ENCODE data around the gene PTK7.

The PTK7 gene

DNA sequence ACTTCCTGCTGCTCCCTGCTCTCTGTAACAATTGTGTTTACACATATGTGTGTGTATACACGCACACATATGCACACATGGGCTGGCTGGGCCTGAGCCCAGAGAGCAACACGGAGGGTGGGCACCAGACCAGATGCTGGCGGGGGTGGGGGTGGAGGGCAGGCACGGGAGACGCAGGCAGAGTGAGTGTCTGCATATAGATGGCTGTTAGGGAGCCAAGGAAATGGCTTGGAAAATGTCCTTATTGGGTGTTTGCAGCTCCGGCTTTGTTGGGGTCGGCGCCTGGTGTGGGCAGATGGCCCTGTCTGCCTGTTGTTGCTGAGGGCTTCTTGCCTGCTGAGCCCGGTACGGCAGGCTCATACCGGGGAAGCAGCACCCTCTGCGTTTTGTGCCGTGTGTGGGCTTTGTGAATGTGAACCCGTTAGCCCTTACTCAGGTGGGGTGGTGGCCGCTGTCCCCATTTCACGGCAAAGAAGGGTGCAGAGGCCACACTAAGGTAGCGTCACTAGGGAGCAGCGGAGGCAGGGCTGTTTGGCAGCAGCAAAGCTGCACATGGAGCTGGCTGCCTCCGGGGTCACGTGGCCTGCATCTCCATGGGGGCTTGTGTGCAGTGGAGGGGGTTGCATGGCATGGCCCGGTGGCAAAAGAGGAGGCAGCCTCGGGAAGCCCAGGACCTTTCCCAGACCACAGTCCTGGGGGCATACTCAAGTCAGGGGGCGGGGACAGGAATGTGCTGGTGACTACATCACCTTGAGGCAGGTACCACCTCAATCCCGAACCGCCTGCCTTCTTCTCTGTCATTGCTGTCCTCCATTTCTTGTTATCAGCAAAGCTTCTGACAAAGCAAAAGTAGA lies 47.6 kb downstream of the PTK7 start:
- no peak overlapping the region for H3K9ac ChIP-seq
- TF ChIP-seq, protein P1, sequence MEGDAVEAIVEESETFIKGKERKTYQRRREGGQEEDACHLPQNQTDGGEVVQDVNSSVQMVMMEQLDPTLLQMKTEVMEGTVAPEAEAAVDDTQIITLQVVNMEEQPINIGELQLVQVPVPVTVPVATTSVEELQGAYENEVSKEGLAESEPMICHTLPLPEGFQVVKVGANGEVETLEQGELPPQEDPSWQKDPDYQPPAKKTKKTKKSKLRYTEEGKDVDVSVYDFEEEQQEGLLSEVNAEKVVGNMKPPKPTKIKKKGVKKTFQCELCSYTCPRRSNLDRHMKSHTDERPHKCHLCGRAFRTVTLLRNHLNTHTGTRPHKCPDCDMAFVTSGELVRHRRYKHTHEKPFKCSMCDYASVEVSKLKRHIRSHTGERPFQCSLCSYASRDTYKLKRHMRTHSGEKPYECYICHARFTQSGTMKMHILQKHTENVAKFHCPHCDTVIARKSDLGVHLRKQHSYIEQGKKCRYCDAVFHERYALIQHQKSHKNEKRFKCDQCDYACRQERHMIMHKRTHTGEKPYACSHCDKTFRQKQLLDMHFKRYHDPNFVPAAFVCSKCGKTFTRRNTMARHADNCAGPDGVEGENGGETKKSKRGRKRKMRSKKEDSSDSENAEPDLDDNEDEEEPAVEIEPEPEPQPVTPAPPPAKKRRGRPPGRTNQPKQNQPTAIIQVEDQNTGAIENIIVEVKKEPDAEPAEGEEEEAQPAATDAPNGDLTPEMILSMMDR (IDR thresholded peaks at IDR 0.05), result no peak
- no peak overlapping the region for H3K4me3 ChIP-seq (ENCODE audit: low read depth, low read length)
- no peaks in the 10 kb centered on the region for H3K36me3 ChIP-seq (ENCODE audit: control insufficient read depth, insufficient read depth, low read length)
- H3K79me2 ChIP-seq, result peaks cover 15% of the 10 kb centered on the region
- H3K4me1 ChIP-seq, result peaks cover 3% of the 10 kb centered on the region
- H2AFZ ChIP-seq, result no peak overlapping the region
- H3K27ac ChIP-seq, result no peak overlapping the region
- H3K27me3 ChIP-seq (ENCODE audit: control insufficient read depth, insufficient read depth, low read length), result no peaks in the 10 kb centered on the region
- H3K4me2 ChIP-seq (ENCODE audit: low read length), result no peak overlapping the region
- no peaks in the 10 kb centered on the region for H3K9me3 ChIP-seq (ENCODE audit: control insufficient read depth, low read length)

DNA sequence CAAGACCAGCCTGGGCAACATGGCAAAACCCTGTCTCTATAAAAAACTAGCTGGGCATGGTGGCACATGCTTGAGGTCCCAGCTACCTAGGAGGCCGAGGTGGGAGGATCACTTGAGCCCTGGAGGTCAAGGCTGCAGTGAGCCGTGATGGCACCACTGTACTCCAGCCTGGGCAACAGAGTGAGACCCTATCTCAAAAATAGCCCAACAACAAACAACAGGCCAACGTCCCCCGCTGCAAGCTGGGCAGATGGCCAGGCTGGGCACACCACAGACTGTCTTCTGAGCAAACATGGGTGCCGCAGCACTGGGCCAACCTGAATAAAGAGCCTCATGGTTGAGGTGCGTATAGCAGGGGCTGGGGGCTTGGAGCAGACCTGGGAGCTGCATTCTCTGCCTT lies 48.4 kb downstream of the PTK7 start:
- Histone ChIP-seq H2AFZ (no peak overlapping the region), H3K4me1 (peaks cover 3% of the 10 kb centered on the region), H3K9ac (no peak overlapping the region), H3K27ac (no peak overlapping the region), H3K4me2 (ENCODE audit: low read length) (no peak overlapping the region), H3K79me2 (peaks cover 11% of the 10 kb centered on the region), H3K9me3 (ENCODE audit: control insufficient read depth, low read length) (no peaks in the 10 kb centered on the region), H3K27me3 (ENCODE audit: control insufficient read depth, insufficient read depth, low read length) (no peaks in the 10 kb centered on the region), H3K36me3 (ENCODE audit: control insufficient read depth, insufficient read depth, low read length) (no peaks in the 10 kb centered on the region), H3K4me3 (ENCODE audit: low read depth, low read length) (no peak overlapping the region)
- TF ChIP-seq, protein P1 (IDR thresholded peaks at IDR 0.05), result no peak

DNA sequence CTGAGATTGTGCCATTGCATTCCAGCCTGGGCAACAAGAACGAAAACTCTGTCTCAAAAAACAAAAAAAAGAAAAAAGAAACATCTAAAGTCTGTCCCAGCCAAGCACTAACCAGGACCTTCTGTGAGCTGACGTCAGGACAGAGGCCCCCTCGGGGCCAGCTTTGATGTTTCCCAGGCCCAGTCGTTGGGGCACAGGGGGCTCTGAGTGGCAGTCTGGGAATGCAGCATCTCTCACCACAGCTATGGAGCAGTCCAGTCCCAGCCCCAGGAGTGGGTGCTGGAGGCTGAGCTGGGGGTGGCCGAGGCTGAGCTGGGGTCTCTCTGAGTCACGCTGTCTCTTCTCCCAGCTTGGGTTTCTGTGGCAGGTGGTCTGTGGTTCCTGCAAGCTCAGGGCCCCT lies 49.0 kb downstream of the PTK7 start:
- no peaks in the 10 kb centered on the region for H3K9me3 ChIP-seq (ENCODE audit: control insufficient read depth, low read length)
- no peaks in the 10 kb centered on the region for H3K27me3 ChIP-seq (ENCODE audit: control insufficient read depth, insufficient read depth, low read length)
- peaks cover 14% of the 10 kb centered on the region for H3K79me2 ChIP-seq
- no peak overlapping the region for H2AFZ ChIP-seq
- no peak overlapping the region for H3K27ac ChIP-seq
- peaks cover 3% of the 10 kb centered on the region for H3K4me1 ChIP-seq
- H3K36me3 ChIP-seq (ENCODE audit: control insufficient read depth, insufficient read depth, low read length), result no peaks in the 10 kb centered on the region
- no peak overlapping the region for H3K4me3 ChIP-seq (ENCODE audit: low read depth, low read length)
- no peak overlapping the region for H3K4me2 ChIP-seq (ENCODE audit: low read length)
- TF ChIP-seq, protein P1 (IDR thresholded peaks at IDR 0.05), result no peak
- no peak overlapping the region for H3K9ac ChIP-seq

DNA sequence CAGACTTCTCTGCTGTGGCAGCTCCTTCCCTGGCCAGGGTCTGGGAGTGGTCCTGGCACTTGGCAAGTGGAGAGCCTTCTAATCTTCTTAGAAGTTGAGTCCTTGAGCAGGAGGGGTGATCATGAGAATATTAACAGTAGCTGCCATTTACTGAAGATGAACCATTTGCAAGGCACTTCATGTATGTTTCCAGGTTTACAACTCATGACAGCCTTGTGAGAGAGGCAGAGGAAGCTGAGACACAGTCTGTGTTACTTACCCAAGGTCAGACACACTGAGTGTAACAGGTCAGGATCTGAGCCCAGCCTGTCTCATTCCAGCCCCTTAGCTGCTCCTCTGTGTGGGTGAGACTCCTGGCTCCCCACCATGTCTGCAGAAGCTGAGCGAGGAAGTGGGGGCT lies 49.4 kb downstream of the PTK7 start:
- Histone ChIP-seq H3K4me3 (ENCODE audit: low read depth, low read length) (no peak overlapping the region), H3K79me2 (peaks cover 14% of the 10 kb centered on the region), H3K4me2 (ENCODE audit: low read length) (no peak overlapping the region), H3K27ac (no peak overlapping the region), H3K36me3 (ENCODE audit: control insufficient read depth, insufficient read depth, low read length) (no peaks in the 10 kb centered on the region), H2AFZ (no peak overlapping the region), H3K9ac (no peak overlapping the region), H3K27me3 (ENCODE audit: control insufficient read depth, insufficient read depth, low read length) (no peaks in the 10 kb centered on the region), H3K4me1 (peaks cover 3% of the 10 kb centered on the region), H3K9me3 (ENCODE audit: control insufficient read depth, low read length) (no peaks in the 10 kb centered on the region)
- TF ChIP-seq, protein P1 (IDR thresholded peaks at IDR 0.05), result no peak

DNA sequence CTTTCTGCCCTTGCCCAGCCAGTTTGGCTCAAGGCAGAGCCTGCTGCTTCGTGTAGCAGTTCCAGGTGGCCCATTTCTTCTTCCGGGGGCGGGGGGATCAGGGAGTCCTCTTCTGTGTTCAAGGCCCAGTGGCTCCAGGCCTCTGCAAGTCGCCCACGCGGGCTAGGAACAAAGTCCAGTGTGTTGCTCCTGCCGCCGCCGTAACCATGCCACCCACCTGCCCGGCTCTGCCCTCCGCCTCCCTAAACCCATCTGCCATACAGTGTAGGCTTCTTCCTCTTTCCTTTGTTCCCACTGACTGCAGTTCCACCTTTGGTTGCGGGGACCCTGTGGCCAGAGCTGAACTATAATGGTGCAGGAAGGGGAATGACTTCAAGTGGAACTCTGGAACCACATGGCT lies 51.1 kb downstream of the PTK7 start:
- Histone ChIP-seq H3K4me3 (ENCODE audit: low read depth, low read length) (no peak overlapping the region), H3K4me1 (peaks cover 3% of the 10 kb centered on the region), H3K27ac (no peak overlapping the region), H3K36me3 (ENCODE audit: control insufficient read depth, insufficient read depth, low read length) (no peaks in the 10 kb centered on the region), H3K4me2 (ENCODE audit: low read length) (no peak overlapping the region), H3K79me2 (peaks cover 8% of the 10 kb centered on the region), H2AFZ (no peak overlapping the region), H3K9me3 (ENCODE audit: control insufficient read depth, low read length) (no peaks in the 10 kb centered on the region), H3K9ac (no peak overlapping the region), H3K27me3 (ENCODE audit: control insufficient read depth, insufficient read depth, low read length) (no peaks in the 10 kb centered on the region)
- TF ChIP-seq, protein P1 (IDR thresholded peaks at IDR 0.05), result no peak

Data from parathyroid adenoma (tissue), 2 donors.